CD4-positive, CD25-positive, alpha-beta regulatory T cell (primary cell): ENCODE data around the gene PRSS57. TPM values are rescaled to one million over a fixed set of nuclear protein-coding genes. Genes with fewer than 3 reads are reported as not detected.

Experiments
- ATAC-seq, 2 donors: fragments of 150-1000 bp; cut with Tn5 transposase; one replicate each; pipeline ENCODE4 v1.10.0; 2021; ENCODE audit warnings: low read depth in 2 of 2, moderate number of reproducible peaks in 2 of 2, moderate library complexity in 1 of 2
- DNase-seq, 3 donors: peaks; one replicate each; pipeline versions ENCODE4 v3.0.0 to v3.0.0-alpha.2; 2012 to 2022; ENCODE audit warnings: mixed read lengths in 1 of 3
- H3K27ac ChIP-seq: one replicate; pipeline ENCODE4 v1.7.0; 2013; ENCODE audit warnings: mild to moderate bottlenecking, low read length; ENCODE audit not compliant: insufficient read depth, poor library complexity, severe bottlenecking
- H3K27me3 ChIP-seq: one replicate; pipeline ENCODE4 v1.7.0; 2013; ENCODE audit warnings: low read length; ENCODE audit not compliant: control insufficient read depth, insufficient read depth
- H3K36me3 ChIP-seq: one replicate; pipeline ENCODE4 v1.7.0; 2013; ENCODE audit warnings: mild to moderate bottlenecking, low read length, moderate library complexity; ENCODE audit not compliant: control insufficient read depth, insufficient read depth
- H3K4me1 ChIP-seq: 2 replicates; pipeline ENCODE4 v1.7.0; 2013; ENCODE audit warnings: mild to moderate bottlenecking, low read length; ENCODE audit not compliant: insufficient read depth, control insufficient read depth, poor library complexity, severe bottlenecking
- H3K4me3 ChIP-seq: one replicate; pipeline ENCODE4 v1.7.0; 2013; ENCODE audit warnings: low read depth, mild to moderate bottlenecking, low read length, moderate library complexity
- H3K9me3 ChIP-seq, 2 experiments: 1 replicate in 1 of 2; 2 replicates in 1 of 2; pipeline ENCODE4 v1.7.0; 2013; ENCODE audit warnings: low read length in 2 of 2, mild to moderate bottlenecking in 1 of 2, moderate library complexity in 1 of 2; ENCODE audit not compliant: control insufficient read depth in 2 of 2
- H3K27ac Mint-ChIP-seq, 3 donors: one replicate each; pipeline ENCODE4 v1.8.0; 2020 to 2022; ENCODE audit warnings: mild to moderate bottlenecking in 3 of 3, mixed read lengths in 3 of 3, moderate library complexity in 2 of 3
- H3K27me3 Mint-ChIP-seq: one replicate; pipeline ENCODE4 v1.8.0; 2022; ENCODE audit warnings: mild to moderate bottlenecking, mixed read lengths
- H3K36me3 Mint-ChIP-seq: one replicate; pipeline ENCODE4 v1.8.0; 2020; ENCODE audit warnings: mixed read lengths
- H3K4me1 Mint-ChIP-seq, 4 donors: one replicate each; pipeline ENCODE4 v1.8.0; 2020 to 2022; ENCODE audit warnings: mixed read lengths in 4 of 4, mild to moderate bottlenecking in 1 of 4
- H3K4me3 Mint-ChIP-seq, 4 donors: one replicate each; pipeline ENCODE4 v1.8.0; 2020 to 2022; ENCODE audit warnings: mild to moderate bottlenecking in 4 of 4, mixed read lengths in 4 of 4, moderate library complexity in 3 of 4
- H3K9me3 Mint-ChIP-seq, 7 donors: one replicate each; pipeline ENCODE4 v1.8.0; 2020 to 2022; ENCODE audit warnings: mixed read lengths in 7 of 7, mild to moderate bottlenecking in 3 of 7, moderate library complexity in 2 of 7
- polyA plus RNA-seq, 4 donors: library from polyadenylated mRNA; unstranded; fragments of 300-500 nt; fragmentation: Illumina TruSeq; gene quantifications; one replicate each; pipeline ENCODE4 v1.2.3, GENCODE V29; 2021
- total RNA-seq: library from RNA; stranded (reverse); gene quantifications from one replicate; pipeline ENCODE4 v1.2.3, GENCODE V29; 2022

The PRSS57 gene
- total and polyA plus RNA-seq, 5 donors from 2014 or later = 3.3 TPM; not detected in 4

GRCh38 chr19:685454-685931 lies 9.8 kb downstream of the PRSS57 start:
- no peaks in the 10 kb centered on the region for H3K36me3 ChIP-seq
- Mint-ChIP-seq H3K9me3 (peaks cover 0 to 5% (median 0%) of the 10 kb centered on the region in 7 donors), H3K4me1 (peaks cover 0 to 4% (median 0%) of the 10 kb centered on the region in 4 donors), H3K4me3 (no peak overlapping the region), H3K36me3 (no peaks in the 10 kb centered on the region), H3K27me3 (no peaks in the 10 kb centered on the region), H3K27ac (no peak overlapping the region)
- no peaks in the 10 kb centered on the region for H3K9me3 ChIP-seq
- H3K27me3 ChIP-seq = no peaks in the 10 kb centered on the region
- no peak for DNase-seq
- peaks cover 5% of the 10 kb centered on the region for H3K4me1 ChIP-seq
- ATAC-seq = no peak
- H3K27ac ChIP-seq = no peak overlapping the region
- H3K4me3 ChIP-seq = no peak overlapping the region

- ATAC-seq (no peak), DNase-seq (no peak)
- Histone ChIP-seq H3K36me3 (no peaks in the 10 kb centered on the region), H3K4me3 (no peak overlapping the region), H3K27ac (no peak overlapping the region), H3K27me3 (no peaks in the 10 kb centered on the region), H3K9me3 (no peaks in the 10 kb centered on the region), H3K4me1 (peaks cover 14% of the 10 kb centered on the region)
- Mint-ChIP-seq H3K9me3 (peaks cover 0 to 3% (median 0%) of the 10 kb centered on the region in 7 donors), H3K27ac (peak overlapping the region in 1 of 3 donors; percentile 62), H3K27me3 (no peaks in the 10 kb centered on the region), H3K36me3 (no peaks in the 10 kb centered on the region), H3K4me1 (peaks cover 0 to 10% (median 0%) of the 10 kb centered on the region in 4 donors), H3K4me3 (peak overlapping the region in 1 of 4 donors; percentile 33)
These were observed 12.5 kb downstream of the PRSS57 start for GRCh38 chr19:682678-683320.

- ATAC-seq (no peak), DNase-seq (peak; percentile 32 to 89 (median 37))
- H3K27ac ChIP-seq = peak overlapping the region; percentile 81
- Mint-ChIP-seq H3K27ac (peak overlapping the region; percentile 79 to 98 (median 88)), H3K9me3 (peaks cover 0 to 3% (median 0%) of the 10 kb centered on the region in 7 donors), H3K36me3 (no peaks in the 10 kb centered on the region), H3K4me1 (peaks cover 0 to 10% (median 0%) of the 10 kb centered on the region in 4 donors), H3K27me3 (no peaks in the 10 kb centered on the region), H3K4me3 (peak overlapping the region in 3 of 4 donors; percentile 87 to 95 (median 92))
- H3K4me3 ChIP-seq = no peak overlapping the region
- no peaks in the 10 kb centered on the region for H3K27me3 ChIP-seq
- H3K4me1 ChIP-seq = peaks cover 14% of the 10 kb centered on the region
- H3K36me3 ChIP-seq = no peaks in the 10 kb centered on the region
- no peaks in the 10 kb centered on the region for H3K9me3 ChIP-seq
These were observed 13.9 kb downstream of the PRSS57 start for GRCh38 chr19:681029-682019.

GRCh38 chr19:680287-681028 lies 14.8 kb downstream of the PRSS57 start:
- H3K9me3 Mint-ChIP-seq = no peaks in the 10 kb centered on the region
- ATAC-seq = peak; percentile 81 to 83
- no peaks in the 10 kb centered on the region for H3K9me3 ChIP-seq
- H3K36me3 Mint-ChIP-seq = no peaks in the 10 kb centered on the region
- peak overlapping the region; percentile 53 for H3K4me3 ChIP-seq
- H3K4me1 ChIP-seq = peaks cover 14% of the 10 kb centered on the region
- peaks cover 0 to 10% (median 0%) of the 10 kb centered on the region in 4 donors for H3K4me1 Mint-ChIP-seq
- H3K27me3 Mint-ChIP-seq = peaks cover 1% of the 10 kb centered on the region
- no peaks in the 10 kb centered on the region for H3K27me3 ChIP-seq
- peak; percentile 96 to 99 (median 98) for DNase-seq
- H3K4me3 Mint-ChIP-seq = peak overlapping the region; percentile 87 to 95 (median 92)
- H3K27ac ChIP-seq = peak overlapping the region; percentile 81
- no peaks in the 10 kb centered on the region for H3K36me3 ChIP-seq
- H3K27ac Mint-ChIP-seq = peak overlapping the region; percentile 79 to 98 (median 88)

- H3K9me3 ChIP-seq = no peaks in the 10 kb centered on the region
- no peaks in the 10 kb centered on the region for H3K27me3 ChIP-seq
- no peak for ATAC-seq
- peaks cover 14% of the 10 kb centered on the region for H3K4me1 ChIP-seq
- Mint-ChIP-seq H3K27ac (no peak overlapping the region), H3K4me3 (peak overlapping the region; percentile 47 to 92 (median 84)), H3K9me3 (no peaks in the 10 kb centered on the region), H3K36me3 (no peaks in the 10 kb centered on the region), H3K4me1 (peaks cover 0 to 14% (median 0%) of the 10 kb centered on the region in 4 donors), H3K27me3 (peaks cover 7% of the 10 kb centered on the region)
- H3K27ac ChIP-seq = peak overlapping the region; percentile 33
- H3K36me3 ChIP-seq = no peaks in the 10 kb centered on the region
- H3K4me3 ChIP-seq = no peak overlapping the region
- no peak for DNase-seq
These were observed 15.6 kb downstream of the PRSS57 start for GRCh38 chr19:679418-680286.

- H3K4me3 Mint-ChIP-seq = peak overlapping the region; percentile 70 to 80 (median 74)
- Histone ChIP-seq H3K9me3 (no peaks in the 10 kb centered on the region), H3K4me3 (no peak overlapping the region), H3K27ac (no peak overlapping the region), H3K27me3 (no peaks in the 10 kb centered on the region), H3K4me1 (peaks cover 14% of the 10 kb centered on the region), H3K36me3 (no peaks in the 10 kb centered on the region)
- no peaks in the 10 kb centered on the region for H3K36me3 Mint-ChIP-seq
- no peak for DNase-seq
- no peaks in the 10 kb centered on the region for H3K9me3 Mint-ChIP-seq
- peaks cover 0 to 14% (median 0%) of the 10 kb centered on the region in 4 donors for H3K4me1 Mint-ChIP-seq
- no peak for ATAC-seq
- peak overlapping the region in 1 of 3 donors; percentile 52 for H3K27ac Mint-ChIP-seq
- H3K27me3 Mint-ChIP-seq = peaks cover 7% of the 10 kb centered on the region
These were observed 16.4 kb downstream of the PRSS57 start for GRCh38 chr19:678791-679388.
